Breast epithelium (tissue), 3 donors: Measurements from ENCODE around the gene NPIPB4.
"Not testable (repeated sequence)": the region's sequence is repeated elsewhere in the genome, so short reads cannot be mapped to it uniquely, and the experiment has no call there.

Experiments
- POLR2A ChIP-seq: fragments of 450-650 bp; IDR thresholded peaks from one replicate; pipeline ENCODE4 v1.6.1; 2016; ENCODE audit warnings: antibody characterized with exemption, mild to moderate bottlenecking, moderate library complexity
- POLR2AphosphoS5 ChIP-seq, 3 donors: sonication (generic); formaldehyde crosslinking; IDR thresholded peaks; one replicate each; pipeline ENCODE4 v1.6.1; 2017; ENCODE audit warnings: antibody characterized with exemption in 3 of 3
- TF ChIP-seq, protein P1 (sequence below), 3 donors: fragments of 450-650 bp; IDR thresholded peaks; one replicate each; pipeline ENCODE4 v1.5.1; 2016 to 2017; ENCODE audit warnings: antibody characterized with exemption in 3 of 3, mild to moderate bottlenecking in 3 of 3, moderate library complexity in 3 of 3

DNA sequence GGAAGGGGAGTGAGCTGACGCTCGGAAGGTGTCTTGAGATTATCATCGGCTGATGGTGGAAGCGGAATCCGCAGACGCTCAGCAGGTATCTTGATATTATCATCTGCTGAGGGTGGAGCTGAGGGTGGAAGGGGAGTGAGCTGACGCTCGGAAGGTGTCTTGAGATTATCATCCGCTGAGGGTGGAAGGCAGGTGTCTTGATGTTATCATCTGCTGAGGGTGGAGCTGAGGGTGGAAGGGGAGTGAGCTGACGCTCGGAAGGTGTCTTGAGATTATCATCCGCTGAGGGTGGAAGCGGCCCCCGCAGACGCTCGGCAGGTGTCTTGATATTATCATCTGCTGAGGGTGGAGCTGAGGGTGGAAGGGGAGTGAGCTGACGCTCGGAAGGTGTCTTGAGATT lies 21.2 kb downstream of the NPIPB4 start:
- not testable (repeated sequence) for TF ChIP-seq POLR2AphosphoS5 (IDR thresholded peaks at IDR 0.05); POLR2A
- TF ChIP-seq, protein P1, sequence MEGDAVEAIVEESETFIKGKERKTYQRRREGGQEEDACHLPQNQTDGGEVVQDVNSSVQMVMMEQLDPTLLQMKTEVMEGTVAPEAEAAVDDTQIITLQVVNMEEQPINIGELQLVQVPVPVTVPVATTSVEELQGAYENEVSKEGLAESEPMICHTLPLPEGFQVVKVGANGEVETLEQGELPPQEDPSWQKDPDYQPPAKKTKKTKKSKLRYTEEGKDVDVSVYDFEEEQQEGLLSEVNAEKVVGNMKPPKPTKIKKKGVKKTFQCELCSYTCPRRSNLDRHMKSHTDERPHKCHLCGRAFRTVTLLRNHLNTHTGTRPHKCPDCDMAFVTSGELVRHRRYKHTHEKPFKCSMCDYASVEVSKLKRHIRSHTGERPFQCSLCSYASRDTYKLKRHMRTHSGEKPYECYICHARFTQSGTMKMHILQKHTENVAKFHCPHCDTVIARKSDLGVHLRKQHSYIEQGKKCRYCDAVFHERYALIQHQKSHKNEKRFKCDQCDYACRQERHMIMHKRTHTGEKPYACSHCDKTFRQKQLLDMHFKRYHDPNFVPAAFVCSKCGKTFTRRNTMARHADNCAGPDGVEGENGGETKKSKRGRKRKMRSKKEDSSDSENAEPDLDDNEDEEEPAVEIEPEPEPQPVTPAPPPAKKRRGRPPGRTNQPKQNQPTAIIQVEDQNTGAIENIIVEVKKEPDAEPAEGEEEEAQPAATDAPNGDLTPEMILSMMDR (IDR thresholded peaks at IDR 0.05), result not testable (repeated sequence)
